Transverse colon (tissue), 4 donors: Measurements from ENCODE around the gene FYB1. TPM values are rescaled to one million over a fixed set of nuclear protein-coding genes. Genes with fewer than 3 reads are reported as not detected.

Source experiments
- DNase-seq: peaks from one replicate; pipeline ENCODE4 v3.0.0-alpha.2; 2019
- H3K27ac ChIP-seq, 4 donors: fragments of 200-600 bp; sonication (generic); 2 replicates each; pipeline ENCODE4 v1.5.1; 2016 to 2018; ENCODE audit warnings: inconsistent platforms in 4 of 4
- H3K27me3 ChIP-seq: fragments of 200-600 bp; sonication (generic); 2 replicates; pipeline ENCODE4 v1.5.1; 2017; ENCODE audit warnings: inconsistent platforms
- H3K36me3 ChIP-seq, 4 donors: fragments of 200-600 bp; sonication (generic); 2 replicates each; pipeline ENCODE4 v1.5.1; 2017 to 2019; ENCODE audit warnings: inconsistent platforms in 4 of 4
- H3K4me1 ChIP-seq, 4 donors: fragments of 200-600 bp; sonication (generic); 2 replicates each; pipeline ENCODE4 v1.5.1; 2017 to 2020; ENCODE audit warnings: inconsistent platforms in 4 of 4
- H3K4me3 ChIP-seq, 4 donors: fragments of 200-600 bp; sonication (generic); 1 replicate in 1 of 4; 2 replicates in 3 of 4; pipeline versions ENCODE4 v1.5.1 to v1.6.1; 2017 to 2019; ENCODE audit warnings: inconsistent platforms in 4 of 4
- H3K9me3 ChIP-seq, 2 donors: fragments of 200-600 bp; sonication (generic); 2 replicates each; pipeline ENCODE4 v1.5.1; 2017 to 2019; ENCODE audit warnings: inconsistent platforms in 2 of 2
- EP300 ChIP-seq: sonication (generic); formaldehyde crosslinking; IDR thresholded peaks from one replicate; pipeline ENCODE4 v1.6.1; 2017; ENCODE audit warnings: antibody characterized with exemption, low read depth
- POLR2A ChIP-seq: fragments of 450-650 bp; IDR thresholded peaks from one replicate; pipeline ENCODE4 v1.6.1; 2016; ENCODE audit warnings: antibody characterized with exemption, mild to moderate bottlenecking, moderate library complexity
- POLR2AphosphoS5 ChIP-seq, 3 donors: sonication (generic); formaldehyde crosslinking; IDR thresholded peaks; one replicate each; pipeline ENCODE4 v1.6.1; 2016; ENCODE audit warnings: antibody characterized with exemption in 3 of 3
- WGBS, 2 donors: methylation state at CpG; one replicate each; pipeline ENCODE4 v1.1.5; 2018; ENCODE audit warnings: low coverage in 1 of 2; 5-methylcytosine and 5-hydroxymethylcytosine counted together
- in situ Hi-C, 4 donors: fragments of 200-750 bp; cut with MboI; loops; one replicate each; pipeline versions ENCODE4 v1.15.0 to v1.15.1; 2017; ENCODE audit warnings: low sequenced_read_pairs in 3 of 4, low pct_ligation_motif_present in 1 of 4, low pct_unique_long_range_greater_than_20kb in 1 of 4
- intact Hi-C: fragments of 100-400 bp; cut with DNase I; formaldehyde crosslinking; loops from one replicate; pipeline ENCODE4 v1.15.1; 2023; ENCODE audit warnings: low total_unique reads
- total RNA-seq, 4 donors: library from RNA; depleted of rRNA; stranded (reverse); fragments of >200 nt; gene quantifications; one replicate each; pipeline ENCODE4 v1.1.0, GENCODE V29; 2016
- TF ChIP-seq, protein P1 (sequence below), 5 experiments: fragments of 200-600 bp in 3 of 5; fragments of 450-650 bp in 2 of 5; sonication (generic) in 3 of 5; IDR thresholded peaks; 1 replicate in 2 of 5; 2 replicates in 3 of 5; pipeline ENCODE4 v1.5.1; 2016 to 2017; ENCODE audit warnings: antibody characterized with exemption in 5 of 5, inconsistent platforms in 3 of 5, mild to moderate bottlenecking in 2 of 5, moderate library complexity in 1 of 5

Gene FYB1
- total RNA-seq, 4 donors from 2014 or later: 6.4 to 38.5 (median 17.5) TPM

- intact Hi-C loops (no loop called here), in situ Hi-C loops (no loop called here)
- no peaks in the 10 kb centered on the region for H3K4me1 ChIP-seq
- TF ChIP-seq, protein P1, sequence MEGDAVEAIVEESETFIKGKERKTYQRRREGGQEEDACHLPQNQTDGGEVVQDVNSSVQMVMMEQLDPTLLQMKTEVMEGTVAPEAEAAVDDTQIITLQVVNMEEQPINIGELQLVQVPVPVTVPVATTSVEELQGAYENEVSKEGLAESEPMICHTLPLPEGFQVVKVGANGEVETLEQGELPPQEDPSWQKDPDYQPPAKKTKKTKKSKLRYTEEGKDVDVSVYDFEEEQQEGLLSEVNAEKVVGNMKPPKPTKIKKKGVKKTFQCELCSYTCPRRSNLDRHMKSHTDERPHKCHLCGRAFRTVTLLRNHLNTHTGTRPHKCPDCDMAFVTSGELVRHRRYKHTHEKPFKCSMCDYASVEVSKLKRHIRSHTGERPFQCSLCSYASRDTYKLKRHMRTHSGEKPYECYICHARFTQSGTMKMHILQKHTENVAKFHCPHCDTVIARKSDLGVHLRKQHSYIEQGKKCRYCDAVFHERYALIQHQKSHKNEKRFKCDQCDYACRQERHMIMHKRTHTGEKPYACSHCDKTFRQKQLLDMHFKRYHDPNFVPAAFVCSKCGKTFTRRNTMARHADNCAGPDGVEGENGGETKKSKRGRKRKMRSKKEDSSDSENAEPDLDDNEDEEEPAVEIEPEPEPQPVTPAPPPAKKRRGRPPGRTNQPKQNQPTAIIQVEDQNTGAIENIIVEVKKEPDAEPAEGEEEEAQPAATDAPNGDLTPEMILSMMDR (IDR thresholded peaks at IDR 0.05): no peak
- TF ChIP-seq POLR2A (no peak), POLR2AphosphoS5 (IDR thresholded peaks at IDR 0.05) (no peak), EP300 (no peak)
- no peak for DNase-seq
- H3K36me3 ChIP-seq: no peaks in the 10 kb centered on the region
- 41 to 63% methylated on average over 2 of the region's 2 CpGs for WGBS, 2 donors
- H3K27me3 ChIP-seq: peaks cover 3% of the 10 kb centered on the region
- H3K4me3 ChIP-seq: no peak overlapping the region
- no peak overlapping the region for H3K27ac ChIP-seq
- H3K9me3 ChIP-seq: no peaks in the 10 kb centered on the region
Observed at GRCh38 chr5:39118638-39119037, 100.7 kb downstream of the FYB1 start.

GRCh38 chr5:39117401-39117800 is 102.0 kb downstream of the FYB1 start:
- no peak overlapping the region for H3K27ac ChIP-seq
- no peak for DNase-seq
- TF ChIP-seq EP300 (no peak), POLR2A (no peak)
- TF ChIP-seq, protein P1 (IDR thresholded peaks at IDR 0.05): no peak
- H3K4me3 ChIP-seq: no peak overlapping the region
- intact Hi-C loops (no loop called here), in situ Hi-C loops (no loop called here)
- H3K9me3 ChIP-seq: no peaks in the 10 kb centered on the region
- H3K36me3 ChIP-seq: no peaks in the 10 kb centered on the region
- H3K27me3 ChIP-seq: peaks cover 3% of the 10 kb centered on the region
- WGBS, 2 donors: 66 to 82% methylated on average over 2 of the region's 2 CpGs
- no peaks in the 10 kb centered on the region for H3K4me1 ChIP-seq

GRCh38 chr5:39116344-39117170 is 102.8 kb downstream of the FYB1 start:
- Histone ChIP-seq H3K9me3 (no peaks in the 10 kb centered on the region), H3K27ac (no peak overlapping the region), H3K4me1 (no peaks in the 10 kb centered on the region), H3K4me3 (no peak overlapping the region), H3K27me3 (peaks cover 3% of the 10 kb centered on the region), H3K36me3 (no peaks in the 10 kb centered on the region)
- no peak for TF ChIP-seq POLR2AphosphoS5 (IDR thresholded peaks at IDR 0.05)
- TF ChIP-seq, protein P1 (IDR thresholded peaks at IDR 0.05): no peak
- TF ChIP-seq POLR2A: no peak
- TF ChIP-seq EP300: no peak
- DNase-seq: no peak
- 87 to 93% methylated on average over 2 to 3 of the region's 3 CpGs for WGBS, 2 donors
- intact Hi-C loops: no loop called here
- in situ Hi-C loops: no loop called here

DNA sequence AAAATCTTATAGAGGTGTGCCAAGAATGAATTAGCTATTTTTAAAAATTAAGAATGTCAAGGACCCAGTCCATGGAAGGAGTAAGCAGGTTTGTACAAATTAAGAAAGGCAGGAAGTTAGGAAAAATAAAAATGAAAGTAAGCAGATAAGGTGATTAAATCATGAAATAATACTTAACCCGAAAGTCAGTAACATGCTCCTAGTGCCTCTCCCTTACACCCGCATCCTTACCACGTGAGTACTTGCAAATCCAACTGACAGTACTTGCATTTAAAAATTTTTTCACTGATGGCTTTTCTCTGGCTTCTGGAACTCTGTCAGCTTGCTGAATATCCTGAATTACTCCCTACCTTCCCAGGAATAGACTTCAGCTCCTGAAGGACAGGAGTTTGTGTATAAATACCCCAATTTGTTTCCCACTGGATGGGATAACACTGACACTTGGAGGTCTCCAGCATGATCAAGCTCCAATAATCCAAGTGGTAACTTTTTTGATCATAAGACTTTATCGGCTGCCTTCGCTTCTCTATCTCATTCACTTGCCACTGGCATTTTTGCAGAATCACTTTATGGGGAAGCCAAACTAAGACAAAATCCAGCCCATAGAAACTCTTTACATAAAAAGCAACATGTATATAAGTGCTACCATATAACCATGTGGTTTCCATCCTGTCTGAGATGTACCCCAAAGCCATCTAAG is 103.6 kb downstream of the FYB1 start:
- no peak for DNase-seq
- no peaks in the 10 kb centered on the region for H3K4me1 ChIP-seq
- H3K27me3 ChIP-seq: peaks cover 3% of the 10 kb centered on the region
- no peak overlapping the region for H3K27ac ChIP-seq
- H3K9me3 ChIP-seq: no peaks in the 10 kb centered on the region
- no peaks in the 10 kb centered on the region for H3K36me3 ChIP-seq
- TF ChIP-seq, protein P1 (IDR thresholded peaks at IDR 0.05): no peak
- TF ChIP-seq EP300 (no peak), POLR2AphosphoS5 (IDR thresholded peaks at IDR 0.05) (no peak), POLR2A (no peak)
- 63 to 76% methylated on average over 5 of the region's 5 CpGs for WGBS, 2 donors
- in situ Hi-C loops: no loop called here
- intact Hi-C loops: no loop called here
- H3K4me3 ChIP-seq: no peak overlapping the region
